IgD-negative memory B cell (primary cell): ENCODE results near the gene IFNB1. TPM values are rescaled to one million over a fixed set of nuclear protein-coding genes. Genes with fewer than 3 reads are reported as not detected.
A peak's percentile ranks its signal among the peaks of the same experiment; 100 is the strongest.

Experiments
- H3K27ac Mint-ChIP-seq, 3 donors: one replicate each; pipeline ENCODE4 v1.8.0; 2020 to 2022; ENCODE audit warnings: mild to moderate bottlenecking in 3 of 3, mixed read lengths in 3 of 3, moderate library complexity in 1 of 3
- H3K27me3 Mint-ChIP-seq: one replicate; pipeline ENCODE4 v1.8.0; 2021; ENCODE audit warnings: mixed read lengths
- H3K36me3 Mint-ChIP-seq: one replicate; pipeline ENCODE4 v1.8.0; 2020; ENCODE audit warnings: mild to moderate bottlenecking, mixed read lengths
- H3K4me1 Mint-ChIP-seq, 3 donors: one replicate each; pipeline ENCODE4 v1.8.0; 2020 to 2022; ENCODE audit warnings: mixed read lengths in 3 of 3, mild to moderate bottlenecking in 1 of 3
- H3K4me3 Mint-ChIP-seq, 4 donors: one replicate each; pipeline ENCODE4 v1.8.0; 2020 to 2022; ENCODE audit warnings: mild to moderate bottlenecking in 4 of 4, mixed read lengths in 4 of 4, moderate library complexity in 3 of 4
- H3K9me3 Mint-ChIP-seq, 3 donors: one replicate each; pipeline ENCODE4 v1.8.0; 2020 to 2021; ENCODE audit warnings: mixed read lengths in 3 of 3, mild to moderate bottlenecking in 1 of 3
- polyA plus RNA-seq: library from polyadenylated mRNA; unstranded; fragments of 300-500 nt; fragmentation: Illumina TruSeq; gene quantifications from one replicate; pipeline ENCODE4 v1.2.3, GENCODE V29; 2021

The IFNB1 gene
- polyA plus RNA-seq, 1 donor from 2014 or later = not detected

GRCh38 chr9:21084242-21084850, 6.6 kb upstream of the IFNB1 start:
- peaks cover 2% of the 10 kb centered on the region for H3K27me3 Mint-ChIP-seq
- peaks cover 0 to 5% (median 3%) of the 10 kb centered on the region in 3 donors for H3K4me1 Mint-ChIP-seq
- no peak overlapping the region for H3K4me3 Mint-ChIP-seq

GRCh38 chr9:21082671-21083070, 4.9 kb upstream of the IFNB1 start:
- H3K4me3 Mint-ChIP-seq = no peak overlapping the region
- no peak overlapping the region for H3K27ac Mint-ChIP-seq
- H3K4me1 Mint-ChIP-seq = peaks cover 0 to 5% (median 3%) of the 10 kb centered on the region in 3 donors
- no peaks in the 10 kb centered on the region for H3K27me3 Mint-ChIP-seq
- peaks cover 2 to 5% (median 3%) of the 10 kb centered on the region in 3 donors for H3K9me3 Mint-ChIP-seq
- H3K36me3 Mint-ChIP-seq = no peaks in the 10 kb centered on the region

More at GRCh38 chr9:21084242-21084850, 6.6 kb upstream of the IFNB1 start:
- Mint-ChIP-seq H3K27ac (no peak overlapping the region), H3K36me3 (peaks cover 1% of the 10 kb centered on the region), H3K9me3 (peaks cover 2 to 5% (median 4%) of the 10 kb centered on the region in 3 donors)

GRCh38 chr9:21081999-21082398, 4.3 kb upstream of the IFNB1 start:
- no peak overlapping the region for H3K4me3 Mint-ChIP-seq
- no peaks in the 10 kb centered on the region for H3K27me3 Mint-ChIP-seq
- H3K4me1 Mint-ChIP-seq = peaks cover 0 to 5% (median 3%) of the 10 kb centered on the region in 3 donors
- H3K27ac Mint-ChIP-seq = no peak overlapping the region
- H3K36me3 Mint-ChIP-seq = no peaks in the 10 kb centered on the region
- peaks cover 2 to 5% (median 3%) of the 10 kb centered on the region in 3 donors for H3K9me3 Mint-ChIP-seq

DNA sequence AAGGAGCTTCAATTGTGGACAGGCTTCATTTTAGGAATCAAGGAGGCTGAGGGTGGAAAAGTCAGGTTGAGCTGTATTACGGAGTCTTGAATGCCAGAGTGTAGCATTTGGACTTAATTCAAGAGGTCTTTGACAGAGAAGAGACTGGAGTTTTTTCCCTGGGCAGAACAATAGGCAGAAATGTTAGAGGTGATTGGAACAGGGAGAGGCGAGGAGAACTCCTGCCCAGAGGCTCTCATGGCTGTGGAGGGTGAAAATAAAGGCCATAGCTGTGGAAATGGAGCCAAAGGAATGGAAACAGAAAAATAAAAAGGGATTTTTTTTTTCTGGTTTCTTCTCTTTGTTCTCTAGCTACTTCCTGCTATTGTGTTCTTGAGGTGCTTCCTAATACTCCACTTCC, 3.7 kb upstream of the IFNB1 start:
- Mint-ChIP-seq H3K36me3 (no peaks in the 10 kb centered on the region), H3K4me1 (peaks cover 0 to 5% (median 3%) of the 10 kb centered on the region in 3 donors), H3K4me3 (no peak overlapping the region), H3K27me3 (no peaks in the 10 kb centered on the region), H3K27ac (no peak overlapping the region), H3K9me3 (peaks cover 2 to 5% (median 3%) of the 10 kb centered on the region in 3 donors)

- H3K36me3 Mint-ChIP-seq = no peaks in the 10 kb centered on the region
- no peak overlapping the region for H3K4me3 Mint-ChIP-seq
- peaks cover 0 to 3% (median 2%) of the 10 kb centered on the region in 3 donors for H3K9me3 Mint-ChIP-seq
- no peaks in the 10 kb centered on the region for H3K27me3 Mint-ChIP-seq
- peaks cover 0 to 5% (median 3%) of the 10 kb centered on the region in 3 donors for H3K4me1 Mint-ChIP-seq
- no peak overlapping the region for H3K27ac Mint-ChIP-seq
These were observed 3.1 kb upstream of the IFNB1 start for GRCh38 chr9:21080793-21081192.

DNA sequence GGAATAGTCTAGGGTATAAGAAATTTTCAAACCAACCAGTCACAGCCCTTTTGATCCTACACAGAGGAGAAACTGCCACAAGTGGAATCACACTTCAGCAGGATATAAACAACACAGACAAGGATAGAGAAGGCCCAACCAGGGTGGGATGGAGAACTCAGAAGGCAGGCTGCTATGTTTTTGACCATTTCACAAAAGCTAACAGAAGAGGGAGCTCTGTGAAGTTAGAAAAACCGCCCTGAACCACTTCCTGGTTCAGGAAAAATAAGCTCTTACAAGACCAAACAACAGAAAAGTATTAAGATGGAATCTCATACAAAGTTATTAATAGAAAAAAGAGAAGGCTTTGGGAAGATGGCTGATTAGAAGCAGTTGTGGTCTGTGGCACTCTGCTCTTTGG, 960 bp upstream of the IFNB1 start:
- no peaks in the 10 kb centered on the region for H3K36me3 Mint-ChIP-seq
- peaks cover 0 to 3% (median 0%) of the 10 kb centered on the region in 3 donors for H3K9me3 Mint-ChIP-seq
- H3K4me3 Mint-ChIP-seq = no peak overlapping the region
- H3K27me3 Mint-ChIP-seq = no peaks in the 10 kb centered on the region
- peaks cover 0 to 5% (median 3%) of the 10 kb centered on the region in 3 donors for H3K4me1 Mint-ChIP-seq
- no peak overlapping the region for H3K27ac Mint-ChIP-seq

GRCh38 chr9:21075484-21075883, 2.3 kb downstream of the IFNB1 start:
- Mint-ChIP-seq H3K27ac (peak overlapping the region in 1 of 3 donors; percentile 14), H3K36me3 (peaks cover 2% of the 10 kb centered on the region), H3K27me3 (no peaks in the 10 kb centered on the region), H3K9me3 (peaks cover 0 to 3% (median 0%) of the 10 kb centered on the region in 3 donors), H3K4me1 (no peaks in the 10 kb centered on the region), H3K4me3 (no peak overlapping the region)

DNA sequence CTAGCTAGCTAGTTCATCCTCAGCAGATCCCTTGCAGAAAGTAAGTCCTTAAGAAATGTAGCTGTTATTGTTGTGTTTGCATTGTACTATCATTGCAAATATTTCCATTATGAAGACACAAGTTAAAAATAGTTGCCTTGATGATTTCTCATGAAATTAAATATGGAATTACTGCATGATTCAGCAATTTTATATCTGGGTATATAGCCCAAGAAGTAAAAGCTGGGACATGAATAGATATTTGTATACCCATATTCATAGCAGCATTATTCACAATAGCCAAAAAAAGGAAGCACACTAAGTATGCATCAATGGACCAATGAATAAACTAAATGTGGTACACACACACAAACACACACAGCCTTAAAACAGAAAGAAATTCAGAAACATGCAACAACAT, 6.8 kb downstream of the IFNB1 start:
- no peak overlapping the region for H3K27ac Mint-ChIP-seq
- no peak overlapping the region for H3K4me3 Mint-ChIP-seq
- H3K36me3 Mint-ChIP-seq = peaks cover 3% of the 10 kb centered on the region
- no peaks in the 10 kb centered on the region for H3K4me1 Mint-ChIP-seq
- H3K27me3 Mint-ChIP-seq = no peaks in the 10 kb centered on the region
- no peaks in the 10 kb centered on the region for H3K9me3 Mint-ChIP-seq

DNA sequence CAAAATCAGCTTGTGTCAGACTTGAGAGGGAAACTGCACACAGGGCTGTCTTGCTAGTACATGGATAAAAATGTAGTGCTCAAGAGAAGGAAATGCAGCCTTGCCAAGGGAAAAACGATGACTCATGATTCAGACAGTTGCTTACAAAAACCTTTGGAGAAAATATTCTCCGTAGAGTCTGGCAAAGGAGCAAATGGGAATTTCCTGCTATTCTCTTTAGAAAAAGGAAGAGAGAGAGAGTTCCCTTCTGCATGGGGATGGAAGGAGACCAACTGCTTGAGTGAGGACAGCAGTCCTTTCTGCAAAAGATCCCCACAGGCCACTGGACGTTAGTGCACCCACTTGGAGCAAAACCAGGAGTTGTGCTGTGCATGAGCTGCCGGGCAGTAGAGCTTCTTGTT, 7.6 kb downstream of the IFNB1 start:
- peaks cover 3% of the 10 kb centered on the region for H3K36me3 Mint-ChIP-seq
- H3K27ac Mint-ChIP-seq = no peak overlapping the region
- H3K4me1 Mint-ChIP-seq = no peaks in the 10 kb centered on the region
- H3K27me3 Mint-ChIP-seq = no peaks in the 10 kb centered on the region
- H3K4me3 Mint-ChIP-seq = no peak overlapping the region
- H3K9me3 Mint-ChIP-seq = no peaks in the 10 kb centered on the region

DNA sequence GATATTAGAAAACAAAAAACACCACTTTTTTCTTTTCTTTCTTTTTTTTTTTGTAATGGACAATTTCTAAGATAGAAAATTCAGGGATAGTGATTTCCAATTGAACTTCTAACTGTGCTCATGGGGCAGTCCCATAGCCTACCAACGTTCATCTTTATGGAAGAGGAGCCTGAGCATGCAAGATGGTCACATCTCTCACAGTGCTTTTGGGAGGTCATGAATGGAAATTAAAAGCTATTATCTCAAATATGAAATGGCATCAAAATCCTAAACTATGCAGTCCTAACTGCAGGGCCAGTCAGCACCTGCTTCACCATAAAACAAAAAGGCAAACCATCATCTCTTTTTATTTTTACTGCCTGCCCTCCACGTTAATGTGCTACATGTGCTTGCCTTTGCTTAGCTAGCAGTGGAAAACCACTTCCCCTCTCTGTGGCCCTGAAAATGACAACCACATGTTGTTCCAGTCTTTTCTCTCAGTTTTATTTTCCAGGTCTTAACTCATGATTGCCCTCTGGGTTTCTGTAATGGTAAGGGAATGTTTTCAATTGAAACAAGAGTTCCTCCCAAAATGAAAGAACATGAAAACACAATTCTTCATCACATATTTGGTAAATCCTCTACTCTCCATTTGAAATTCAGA, 16.7 kb downstream of the IFNB1 start:
- H3K27ac Mint-ChIP-seq = no peak overlapping the region
- H3K9me3 Mint-ChIP-seq = peaks cover 0 to 3% (median 0%) of the 10 kb centered on the region in 3 donors
- H3K4me1 Mint-ChIP-seq = peaks cover 0 to 2% (median 0%) of the 10 kb centered on the region in 3 donors
- no peak overlapping the region for H3K4me3 Mint-ChIP-seq
- no peaks in the 10 kb centered on the region for H3K27me3 Mint-ChIP-seq
- H3K36me3 Mint-ChIP-seq = no peaks in the 10 kb centered on the region

DNA sequence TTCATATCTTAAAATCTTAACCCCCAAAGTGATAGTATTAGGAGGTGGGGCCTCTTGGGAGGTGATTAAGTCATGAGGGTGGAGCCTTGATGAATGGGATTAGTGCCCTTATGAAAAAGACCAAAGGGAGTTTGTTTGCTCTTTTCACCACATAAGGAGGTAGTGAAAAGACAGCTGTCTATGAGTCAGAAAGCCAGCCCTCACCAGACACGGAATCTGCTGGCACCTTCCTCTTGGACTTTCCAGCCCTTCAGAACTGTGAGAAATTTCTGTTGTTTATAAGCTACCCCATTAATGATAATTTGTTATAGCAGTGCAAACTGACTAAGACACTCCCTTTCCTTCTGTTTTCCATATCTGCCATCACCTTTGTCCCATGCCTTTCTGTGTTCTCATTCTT, 20.8 kb downstream of the IFNB1 start:
- Mint-ChIP-seq H3K36me3 (no peaks in the 10 kb centered on the region), H3K4me3 (no peak overlapping the region), H3K27ac (no peak overlapping the region), H3K27me3 (no peaks in the 10 kb centered on the region), H3K9me3 (peaks cover 0 to 3% (median 0%) of the 10 kb centered on the region in 3 donors), H3K4me1 (peaks cover 0 to 2% (median 0%) of the 10 kb centered on the region in 3 donors)

GRCh38 chr9:21053851-21054250, 23.9 kb downstream of the IFNB1 start:
- H3K36me3 Mint-ChIP-seq = no peaks in the 10 kb centered on the region
- H3K4me3 Mint-ChIP-seq = no peak overlapping the region
- H3K27me3 Mint-ChIP-seq = no peaks in the 10 kb centered on the region
- peaks cover 0 to 3% (median 0%) of the 10 kb centered on the region in 3 donors for H3K9me3 Mint-ChIP-seq
- peaks cover 0 to 1% (median 0%) of the 10 kb centered on the region in 3 donors for H3K4me1 Mint-ChIP-seq
- no peak overlapping the region for H3K27ac Mint-ChIP-seq

DNA sequence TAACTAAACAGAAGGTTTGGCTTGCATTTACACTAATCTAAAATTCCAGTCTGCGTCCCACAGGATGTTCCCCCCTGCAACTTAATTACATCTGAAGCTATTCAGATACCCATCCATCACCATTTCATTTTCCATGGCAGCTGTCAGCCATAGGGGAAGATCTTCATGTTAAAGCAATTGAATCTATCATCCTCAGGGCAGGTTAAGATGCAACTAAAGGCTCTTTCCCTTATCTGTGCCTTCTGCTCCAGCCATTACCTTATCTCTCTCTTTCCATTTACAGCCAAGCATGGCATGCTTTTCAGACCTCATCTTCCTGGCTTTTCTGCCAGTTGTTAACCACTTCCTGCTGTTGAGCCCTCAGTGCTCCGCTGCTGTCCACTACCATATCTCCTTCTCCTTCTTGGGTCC, 30.5 kb downstream of the IFNB1 start:
- Mint-ChIP-seq H3K27ac (peak overlapping the region in 1 of 3 donors; percentile 8), H3K27me3 (peaks cover 3% of the 10 kb centered on the region), H3K9me3 (no peaks in the 10 kb centered on the region), H3K36me3 (no peaks in the 10 kb centered on the region), H3K4me3 (no peak overlapping the region), H3K4me1 (peaks cover 0 to 5% (median 4%) of the 10 kb centered on the region in 3 donors)

- Mint-ChIP-seq H3K36me3 (no peaks in the 10 kb centered on the region), H3K4me3 (no peak overlapping the region), H3K27me3 (peaks cover 3% of the 10 kb centered on the region)
These were observed 33.9 kb downstream of the IFNB1 start for GRCh38 chr9:21043841-21044240.

DNA sequence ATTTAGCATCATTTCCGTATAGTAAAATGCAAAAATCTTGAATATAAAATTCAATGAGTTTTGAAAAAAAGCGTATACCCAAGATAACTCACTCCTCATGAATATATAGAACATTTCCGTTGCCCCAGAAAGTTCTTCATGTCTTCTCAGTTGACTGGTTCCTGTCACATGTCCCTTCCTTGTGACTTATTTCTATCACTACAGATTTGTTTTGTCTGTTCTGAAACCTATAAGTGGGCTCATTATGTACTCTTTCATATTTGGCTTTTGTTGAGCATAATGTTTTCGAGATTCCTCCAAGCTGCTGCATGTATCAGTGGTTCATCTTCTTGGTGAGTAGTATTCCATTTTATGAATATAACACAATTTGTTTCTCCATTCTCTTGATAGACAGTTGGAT, 35.3 kb downstream of the IFNB1 start:
- no peaks in the 10 kb centered on the region for H3K27me3 Mint-ChIP-seq

More at GRCh38 chr9:21043841-21044240, 33.9 kb downstream of the IFNB1 start:
- Mint-ChIP-seq H3K27ac (no peak overlapping the region), H3K9me3 (no peaks in the 10 kb centered on the region), H3K4me1 (peaks cover 0 to 5% (median 4%) of the 10 kb centered on the region in 3 donors)

More for the DNA sequence above, 35.3 kb downstream of the IFNB1 start:
- no peaks in the 10 kb centered on the region for H3K36me3 Mint-ChIP-seq
- H3K4me1 Mint-ChIP-seq = peaks cover 0 to 5% (median 4%) of the 10 kb centered on the region in 3 donors
- H3K9me3 Mint-ChIP-seq = no peaks in the 10 kb centered on the region
- H3K4me3 Mint-ChIP-seq = no peak overlapping the region
- H3K27ac Mint-ChIP-seq = no peak overlapping the region
